HuH-7 (cell line): Measurements from ENCODE around the gene TMEM132A.
"Not testable (repeated sequence)": the region's sequence is repeated elsewhere in the genome, so short reads cannot be mapped to it uniquely, and the experiment has no call there.

Source experiments
- DNase-seq: peaks from one replicate; pipeline ENCODE4 v3.0.0; 2011; ENCODE audit warnings: low spot score

Gene TMEM132A

GRCh38 chr11:60957188-60957587 lies 32.9 kb downstream of the TMEM132A start:
- no peak for DNase-seq

- no peak for DNase-seq
These were observed 35.2 kb downstream of the TMEM132A start for GRCh38 chr11:60959431-60959830.

- no peak for DNase-seq
These were observed 36.1 kb downstream of the TMEM132A start for GRCh38 chr11:60960405-60960804.

- DNase-seq, result no peak
These were observed 40.5 kb downstream of the TMEM132A start for GRCh38 chr11:60964801-60965200.

- no peak for DNase-seq
These were observed 42.6 kb downstream of the TMEM132A start for GRCh38 chr11:60966890-60967289.

- DNase-seq, result no peak
These were observed 44.0 kb downstream of the TMEM132A start for GRCh38 chr11:60968223-60968622.

GRCh38 chr11:60970369-60970774 lies 46.1 kb downstream of the TMEM132A start:
- DNase-seq, result peak; percentile 77

GRCh38 chr11:60970890-60971289 lies 46.6 kb downstream of the TMEM132A start:
- no peak for DNase-seq

- DNase-seq, result no peak
These were observed 47.3 kb downstream of the TMEM132A start, which contains the start of gene CD6 for GRCh38 chr11:60971520-60971919. CD6 (plus strand) TSS chr11:60971680; CDS start chr11:60971866, 186 bp downstream.

GRCh38 chr11:60972182-60973030 lies 48.1 kb downstream of the TMEM132A start:
- DNase-seq, result no peak

GRCh38 chr11:60973699-60974098 lies 49.4 kb downstream of the TMEM132A start:
- DNase-seq, result no peak

GRCh38 chr11:60974316-60974715 lies 50.1 kb downstream of the TMEM132A start:
- not testable (repeated sequence) for DNase-seq

- no peak for DNase-seq
These were observed 50.5 kb downstream of the TMEM132A start for GRCh38 chr11:60974726-60975125.

- DNase-seq, result no peak
These were observed 53.0 kb downstream of the TMEM132A start for GRCh38 chr11:60977224-60977623.

GRCh38 chr11:60977836-60978235 lies 53.6 kb downstream of the TMEM132A start:
- DNase-seq, result no peak

- DNase-seq, result no peak
These were observed 54.5 kb downstream of the TMEM132A start for GRCh38 chr11:60978546-60979380.

GRCh38 chr11:60981515-60981914 lies 57.3 kb downstream of the TMEM132A start:
- no peak for DNase-seq

- DNase-seq, result no peak
These were observed 57.9 kb downstream of the TMEM132A start for GRCh38 chr11:60982184-60982583.

- DNase-seq, result no peak
These were observed 59.9 kb downstream of the TMEM132A start for GRCh38 chr11:60984149-60984548.

GRCh38 chr11:60984636-60985035 lies 60.4 kb downstream of the TMEM132A start:
- no peak for DNase-seq

- no peak for DNase-seq
These were observed 61.2 kb downstream of the TMEM132A start for GRCh38 chr11:60985501-60985900.

- DNase-seq, result no peak
These were observed 62.0 kb downstream of the TMEM132A start for GRCh38 chr11:60985991-60986915.
